Muscle of arm (tissue), 12 donors: Measurements from ENCODE around the gene SEMA3B. TPM values are rescaled to one million over a fixed set of nuclear protein-coding genes. Genes with fewer than 3 reads are reported as not detected.
"Not testable (repeated sequence)": the region's sequence is repeated elsewhere in the genome, so short reads cannot be mapped to it uniquely, and the experiment has no call there.

Experiments
- DNase-seq: peaks from one replicate; pipeline ENCODE4 v3.0.0-alpha.2; 2013
- polyA plus RNA-seq, 12 donors: library from polyadenylated mRNA; unstranded; fragments of 120-200 nt; gene quantifications; one replicate each; pipeline ENCODE4 v1.2.1, GENCODE V29; 2013; ENCODE audit not compliant: insufficient read length in 12 of 12

Gene SEMA3B
- polyA plus RNA-seq, 12 donors: 30.1 to 92.7 (median 35.2) TPM; not detected in 1

GRCh38 chr3:50237133-50237651, 31.8 kb upstream of the SEMA3B start:
- DNase-seq: no peak

- no peak for DNase-seq
These were observed 31.0 kb upstream of the SEMA3B start for GRCh38 chr3:50237754-50238548.

GRCh38 chr3:50238549-50239026, 30.4 kb upstream of the SEMA3B start:
- DNase-seq: no peak

DNA sequence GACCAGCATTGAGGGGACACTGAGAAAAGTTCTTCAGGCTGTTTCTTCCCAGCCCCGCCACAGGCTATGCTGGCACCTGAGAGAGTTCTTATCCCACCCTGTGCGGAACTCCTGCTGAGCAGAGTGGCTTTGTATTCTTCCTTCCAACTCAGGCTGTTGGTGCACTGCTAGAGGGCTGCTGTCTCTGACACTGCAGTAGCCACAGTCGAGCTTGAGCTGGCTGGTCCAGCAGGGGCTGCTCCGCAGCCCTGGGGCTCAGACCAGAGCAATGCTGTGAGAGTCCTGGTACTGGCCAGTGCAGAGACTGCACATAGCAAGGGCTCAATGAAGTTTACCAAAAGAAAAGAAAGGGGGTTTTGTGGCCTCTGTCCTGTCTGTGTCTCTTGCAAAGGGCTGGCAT, 29.3 kb upstream of the SEMA3B start:
- DNase-seq: no peak

- no peak for DNase-seq
These were observed 27.8 kb upstream of the SEMA3B start for GRCh38 chr3:50241163-50241562.

DNA sequence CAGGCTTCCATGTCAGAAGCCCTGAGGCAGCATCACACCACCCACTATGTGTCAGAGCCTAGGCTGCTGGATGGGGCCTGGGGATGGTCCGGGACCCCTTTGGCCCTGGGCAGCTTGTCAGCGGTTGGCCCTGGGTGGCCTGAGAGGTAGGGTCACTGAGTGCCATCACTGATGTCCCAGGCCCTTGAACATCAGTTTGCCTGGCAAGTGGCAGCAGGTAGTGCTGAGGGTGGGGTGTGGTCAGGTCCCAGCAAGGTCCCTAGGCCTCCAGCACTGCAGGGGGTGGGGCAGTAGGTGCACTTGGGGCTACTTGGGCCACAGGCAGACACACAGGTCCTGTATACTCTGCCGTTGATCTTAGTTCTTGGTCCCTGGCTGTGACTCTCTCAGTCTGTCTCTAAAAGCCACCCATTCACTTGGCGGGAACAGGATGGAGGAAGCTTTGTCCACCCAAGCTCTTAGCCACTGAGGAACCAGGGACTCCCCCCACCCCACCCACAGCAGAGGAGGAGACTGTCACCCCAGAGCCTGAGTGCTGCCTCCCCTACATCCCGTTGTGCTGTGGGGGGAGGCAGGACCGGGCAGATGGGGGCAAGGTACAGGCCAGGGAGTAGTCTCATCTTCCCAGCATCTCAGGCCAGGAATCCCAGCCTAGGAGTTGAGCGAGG, 27.1 kb upstream of the SEMA3B start:
- DNase-seq: no peak

DNA sequence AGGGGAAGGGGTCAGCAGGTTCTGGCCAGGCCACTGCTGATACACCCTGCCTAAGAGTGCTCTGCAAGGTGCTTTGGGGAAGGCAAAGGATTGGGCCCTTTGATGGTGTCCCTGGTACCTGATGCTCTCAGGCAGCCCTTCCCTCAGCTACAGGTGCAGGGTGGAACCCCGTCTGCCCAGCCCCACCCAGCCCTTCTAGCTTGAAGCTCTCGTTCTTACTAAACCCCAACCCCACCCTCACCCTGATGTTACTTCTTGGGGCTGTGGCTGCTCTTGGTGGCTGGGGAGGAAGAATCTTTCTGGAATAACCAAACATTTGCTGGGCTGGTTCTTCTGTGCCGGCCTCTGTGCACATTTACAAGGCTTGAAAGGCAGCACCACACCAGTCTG, 26.6 kb upstream of the SEMA3B start:
- no peak for DNase-seq

- DNase-seq: no peak
These were observed 25.9 kb upstream of the SEMA3B start for GRCh38 chr3:50242851-50243542.

DNA sequence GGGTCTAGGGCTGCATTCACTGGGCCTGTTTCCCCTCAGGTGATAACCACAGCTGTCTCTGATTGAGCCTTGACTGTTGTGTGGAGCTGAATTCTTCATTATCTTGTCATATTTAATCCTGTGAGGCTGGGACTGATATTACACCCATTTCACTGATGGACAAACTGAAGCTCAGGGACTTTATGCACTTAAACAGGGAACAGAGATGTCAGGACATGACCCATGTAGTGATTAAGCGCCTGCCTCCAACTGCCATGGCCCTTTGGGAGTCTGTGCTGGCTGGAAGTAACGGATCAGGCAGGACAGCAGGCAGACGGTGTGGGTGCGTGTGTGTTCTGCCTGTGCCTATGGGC, 25.4 kb upstream of the SEMA3B start:
- DNase-seq: no peak

DNA sequence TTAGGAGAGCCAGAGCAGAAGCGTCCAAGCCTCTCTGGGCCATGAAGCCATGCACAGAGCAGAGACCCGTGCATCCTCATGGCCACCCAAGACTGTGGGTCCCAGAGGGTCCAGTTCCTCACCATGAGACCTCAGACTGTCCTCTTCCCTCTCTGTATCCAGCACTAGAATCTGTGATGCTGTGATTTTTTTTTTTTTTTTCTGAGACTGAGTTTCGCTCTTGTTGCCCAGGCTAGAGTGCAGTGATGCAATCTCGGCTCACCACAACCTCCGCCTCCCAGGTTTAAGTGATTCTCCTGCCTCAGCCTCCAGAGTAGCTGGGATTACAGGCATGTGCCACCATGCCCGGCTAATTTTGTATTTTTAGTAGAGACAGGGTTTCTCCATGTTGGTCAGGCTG, 24.1 kb upstream of the SEMA3B start:
- DNase-seq: not testable (repeated sequence)

GRCh38 chr3:50245251-50245745, 23.6 kb upstream of the SEMA3B start:
- no peak for DNase-seq

DNA sequence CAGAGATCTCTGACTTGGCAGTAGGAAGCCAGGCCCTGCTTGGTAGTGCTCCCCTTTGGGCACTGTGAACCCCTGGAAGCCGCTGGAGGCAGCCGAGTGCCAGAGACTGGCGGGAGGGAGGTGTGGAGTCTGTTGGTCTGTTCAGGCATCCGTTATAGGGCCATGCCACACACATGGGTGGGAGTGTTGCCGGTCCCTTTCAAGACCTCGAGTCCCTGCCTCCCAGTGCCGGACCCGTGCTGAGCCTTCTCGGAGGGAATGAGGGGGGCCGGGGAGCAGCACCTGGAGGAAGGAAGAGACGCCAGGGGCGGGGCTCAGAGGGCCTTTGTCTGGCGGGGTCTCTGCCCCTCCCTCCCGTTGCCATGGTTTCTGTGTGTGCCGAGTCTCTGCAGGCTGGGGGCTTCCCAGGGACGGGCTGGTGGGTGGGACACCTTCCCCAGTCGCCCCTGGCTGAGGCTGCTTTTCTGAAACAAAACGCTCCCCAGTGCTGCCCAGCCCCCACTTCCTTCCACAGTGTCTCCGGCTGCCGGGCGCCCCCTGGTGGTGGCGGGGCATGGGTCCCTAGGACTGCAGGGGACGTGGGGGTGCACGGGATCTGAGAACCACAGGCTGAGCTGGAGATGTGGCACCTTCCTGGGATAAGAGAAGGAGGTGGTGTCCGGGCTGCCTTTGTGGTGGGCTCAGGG, 23.0 kb upstream of the SEMA3B start:
- peak; percentile 88 for DNase-seq

DNA sequence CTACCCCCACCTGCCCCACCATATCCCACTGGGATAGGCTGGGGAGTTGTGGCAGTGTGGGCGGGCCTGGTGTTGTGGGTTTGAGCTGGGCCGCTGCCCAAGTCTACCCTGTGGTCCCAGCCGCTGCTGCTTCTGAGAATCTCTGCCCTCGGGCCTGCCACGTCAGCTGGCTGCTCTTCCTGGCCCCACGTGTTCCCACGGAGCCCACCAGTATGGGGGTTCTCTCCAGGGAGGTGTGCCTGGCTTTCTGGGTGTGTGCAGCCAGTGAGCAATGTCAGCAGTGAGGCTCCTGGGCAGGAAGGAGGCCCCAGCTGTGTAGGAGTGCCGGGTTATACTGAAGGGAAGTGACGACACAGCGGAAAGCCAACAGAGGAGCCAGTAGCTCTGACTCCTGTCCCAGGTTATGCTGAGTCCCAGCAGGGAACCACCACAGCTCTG, 22.4 kb upstream of the SEMA3B start:
- no peak for DNase-seq

DNA sequence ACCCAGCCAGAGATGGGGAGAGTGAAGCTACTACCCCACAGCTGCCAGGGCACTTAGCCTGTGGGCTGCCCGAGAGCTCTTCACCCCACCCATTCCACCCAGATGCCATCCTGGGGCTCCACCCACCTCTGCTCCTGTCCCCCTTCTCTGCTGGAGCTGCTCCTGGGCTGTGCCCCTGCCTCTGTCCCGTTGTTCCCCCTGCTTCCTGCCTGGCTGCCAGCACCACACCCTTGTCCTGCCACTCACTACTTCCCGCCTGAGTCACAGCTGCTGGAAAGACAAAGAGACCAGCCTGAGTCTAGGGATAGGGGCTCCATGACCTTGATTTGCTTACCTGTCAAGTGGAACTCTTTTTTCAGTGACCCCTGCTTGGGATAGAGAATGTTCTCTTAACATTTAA, 20.6 kb upstream of the SEMA3B start:
- DNase-seq: no peak

DNA sequence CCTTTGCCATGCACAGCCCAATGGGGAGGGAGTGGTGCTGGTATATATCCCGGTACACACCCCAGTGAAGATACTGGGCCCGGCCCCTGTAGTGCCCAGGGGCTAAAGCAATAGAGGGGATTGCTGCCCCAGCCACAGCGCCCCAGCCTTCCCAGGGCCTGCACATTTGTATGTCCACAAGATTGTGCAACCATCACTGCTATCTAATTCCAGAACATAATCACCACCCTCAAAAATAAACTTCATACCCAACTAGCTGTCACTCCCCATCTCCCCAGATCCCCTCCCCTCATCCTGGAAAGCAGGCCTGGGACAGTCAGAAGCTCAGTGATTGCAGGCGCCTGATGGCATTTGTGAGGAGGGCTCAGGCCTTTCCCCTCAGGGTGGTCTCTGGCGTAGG, 19.5 kb upstream of the SEMA3B start:
- DNase-seq: no peak

- no peak for DNase-seq
These were observed 18.4 kb upstream of the SEMA3B start for GRCh38 chr3:50250514-50250913.

DNA sequence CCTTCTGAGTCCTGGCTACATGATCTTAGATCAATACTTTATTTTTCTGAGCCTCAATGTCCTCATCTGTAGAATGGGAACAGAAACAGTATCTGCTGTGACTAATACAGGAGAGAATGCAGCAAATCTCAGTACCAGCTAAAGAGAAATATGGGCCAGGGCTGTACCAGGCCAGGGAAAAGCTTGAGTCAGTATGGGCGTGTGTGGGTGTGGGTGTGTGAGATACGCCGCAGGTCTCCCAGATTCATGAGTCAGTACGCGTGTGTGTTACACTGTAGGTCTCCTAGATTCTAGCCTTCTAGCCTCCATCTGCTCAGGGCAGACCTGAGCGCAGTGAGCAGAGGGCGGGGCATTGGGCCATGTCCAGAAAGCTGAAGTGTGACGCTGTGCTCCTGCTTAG, 17.7 kb upstream of the SEMA3B start:
- DNase-seq: no peak

DNA sequence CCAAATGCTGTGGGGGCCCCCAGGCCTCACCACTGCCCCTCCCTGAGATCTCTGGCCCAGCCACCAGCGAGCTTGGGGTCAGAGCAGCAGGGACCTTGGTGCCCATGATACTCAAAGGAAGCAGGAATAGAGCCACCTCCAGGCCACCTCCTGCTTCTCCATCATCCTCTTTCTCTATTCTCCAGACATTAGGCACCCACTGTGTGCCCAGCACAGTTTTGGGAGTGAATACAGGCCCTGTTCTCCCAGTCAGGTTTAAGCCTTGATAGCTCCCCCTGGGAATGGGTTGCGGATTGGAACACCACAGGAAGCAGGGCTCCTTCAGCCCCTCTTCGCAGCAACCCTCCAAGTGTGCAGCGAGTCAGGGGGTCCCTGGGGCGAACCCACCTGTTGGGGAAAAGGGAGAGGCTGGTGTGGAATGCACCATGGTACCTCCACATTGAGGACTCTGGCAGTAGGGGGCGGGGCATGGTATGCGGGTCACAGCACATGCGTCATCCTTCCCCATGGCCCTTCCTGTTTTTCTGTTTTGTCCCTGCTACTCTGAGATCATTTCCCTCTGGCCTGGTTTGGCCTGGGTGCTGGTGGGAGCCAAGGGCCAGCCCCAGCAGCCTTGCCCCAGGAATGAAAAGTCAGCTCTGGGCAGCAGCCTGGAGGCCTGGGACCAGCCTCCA, 14.2 kb upstream of the SEMA3B start:
- DNase-seq: no peak

GRCh38 chr3:50255251-50255615, 13.7 kb upstream of the SEMA3B start:
- no peak for DNase-seq

DNA sequence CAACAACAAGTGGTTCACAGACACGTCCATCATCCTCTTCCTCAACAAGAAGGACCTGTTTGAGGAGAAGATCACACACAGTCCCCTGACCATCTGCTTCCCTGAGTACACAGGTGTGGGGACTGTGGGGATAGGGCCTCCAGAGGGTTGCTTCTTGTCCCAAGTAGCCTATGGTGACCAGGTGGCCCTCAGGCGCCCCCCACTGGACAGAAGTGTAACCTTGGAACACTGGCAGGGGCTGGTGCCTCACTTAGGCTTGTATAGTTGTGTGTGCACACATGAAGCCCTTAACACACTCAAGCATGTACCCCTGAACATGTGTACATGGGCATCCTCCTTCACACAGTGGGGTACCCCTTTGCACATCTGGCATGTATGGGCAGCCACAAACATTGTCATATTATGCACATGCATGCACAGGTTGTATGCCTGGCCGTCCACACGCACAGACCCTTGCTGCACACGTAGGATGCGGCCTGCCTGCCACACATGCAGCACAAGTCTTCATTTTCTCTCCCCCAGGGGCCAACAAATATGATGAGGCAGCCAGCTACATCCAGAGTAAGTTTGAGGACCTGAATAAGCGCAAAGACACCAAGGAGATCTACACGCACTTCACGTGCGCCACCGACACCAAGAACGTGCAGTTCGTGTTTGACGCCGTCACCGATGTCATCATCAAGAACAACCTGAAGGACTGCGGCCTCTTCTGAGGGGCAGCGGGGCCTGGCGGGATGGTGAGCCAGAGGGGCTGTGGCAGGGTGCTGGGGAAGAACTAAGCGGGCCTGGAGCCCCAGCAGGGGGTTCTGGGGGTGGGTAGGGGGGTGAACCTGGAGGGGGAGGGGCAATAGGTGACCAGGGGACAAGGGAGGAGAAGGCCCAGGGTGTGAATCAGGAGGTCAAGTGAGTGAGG, 11.7 kb upstream of the SEMA3B start:
- DNase-seq: no peak
